ENCODE results near the gene ADGRG6. TPM values are rescaled to one million over a fixed set of nuclear protein-coding genes. Genes with fewer than 3 reads are reported as not detected.

Gene ADGRG6
- total and polyA plus RNA-seq, 2 experiments from 2014 or later = 0.38 to 1.5 TPM

GRCh38 chr6:142258757-142259156 is 43.0 kb upstream of the ADGRG6 start:
- Histone ChIP-seq H3K27ac (no peak overlapping the region), H3K4me2 (ENCODE audit: unreplicated experiment) (no peak overlapping the region), H3K27me3 (replicated peaks; ENCODE audit: insufficient read depth) (no peaks in the 10 kb centered on the region), H3K9me2 (ENCODE audit: insufficient read depth) (no peaks in the 10 kb centered on the region), H4K20me1 (ENCODE audit: insufficient read depth) (no peaks in the 10 kb centered on the region), H3K36me3 (ENCODE audit: low read depth) (no peaks in the 10 kb centered on the region), H3K4me1 (ENCODE audit: insufficient read depth) (no peaks in the 10 kb centered on the region), H3K4me3 (no peak overlapping the region), H3K9ac (no peak overlapping the region), H3F3A (ENCODE audit: insufficient read depth) (no peaks in the 10 kb centered on the region), H3K79me2 (ENCODE audit: insufficient read depth) (no peaks in the 10 kb centered on the region), H2AFZ (no peak overlapping the region), H3K9me3 (ENCODE audit: low read depth) (no peaks in the 10 kb centered on the region)
- WGBS, 2 experiments (ENCODE audit: low coverage in 1 of 2, low lambda C conversion rate in 2 of 2, missing lambda C conversion rate in 2 of 2) = 73 to 80% methylated on average over 8 of the region's 8 CpGs
- no peak for DNase-seq
- TF ChIP-seq EZH2phosphoT487 (IDR thresholded peaks at IDR 0.05; ENCODE audit: insufficient read depth, low read depth) (no peak), EZH2 (IDR thresholded peaks at IDR 0.05; ENCODE audit: insufficient read depth, poor library complexity, severe bottlenecking) (no peak)
- in situ Hi-C loops (cut with MboI) = no loop called here

- 67 to 71% methylated on average over 3 of the region's 3 CpGs for WGBS, 2 experiments (ENCODE audit: low coverage in 1 of 2, low lambda C conversion rate in 2 of 2, missing lambda C conversion rate in 2 of 2)
These were observed 41.1 kb upstream of the ADGRG6 start for GRCh38 chr6:142260748-142261147.

GRCh38 chr6:142262231-142262630 is 39.6 kb upstream of the ADGRG6 start:
- in situ Hi-C loops (cut with MboI) = no loop called here
- Histone ChIP-seq H3K27ac (no peak overlapping the region), H3K36me3 (ENCODE audit: low read depth) (no peaks in the 10 kb centered on the region), H3K27me3 (replicated peaks; ENCODE audit: insufficient read depth) (no peaks in the 10 kb centered on the region), H3F3A (ENCODE audit: insufficient read depth) (no peaks in the 10 kb centered on the region), H3K4me1 (ENCODE audit: insufficient read depth) (no peaks in the 10 kb centered on the region), H4K20me1 (ENCODE audit: insufficient read depth) (no peaks in the 10 kb centered on the region), H3K9me2 (ENCODE audit: insufficient read depth) (no peaks in the 10 kb centered on the region), H3K4me3 (no peak overlapping the region), H2AFZ (no peak overlapping the region), H3K4me2 (ENCODE audit: unreplicated experiment) (no peak overlapping the region), H3K9ac (no peak overlapping the region), H3K9me3 (ENCODE audit: low read depth) (no peaks in the 10 kb centered on the region), H3K79me2 (ENCODE audit: insufficient read depth) (no peaks in the 10 kb centered on the region)
- TF ChIP-seq EZH2 (IDR thresholded peaks at IDR 0.05; ENCODE audit: insufficient read depth, poor library complexity, severe bottlenecking) (no peak), EZH2phosphoT487 (IDR thresholded peaks at IDR 0.05; ENCODE audit: insufficient read depth, low read depth) (no peak)
- no peak for DNase-seq

More at GRCh38 chr6:142260748-142261147, 41.1 kb upstream of the ADGRG6 start:
- Histone ChIP-seq H3K4me3 (no peak overlapping the region), H3K9me2 (ENCODE audit: insufficient read depth) (no peaks in the 10 kb centered on the region), H3K4me1 (ENCODE audit: insufficient read depth) (no peaks in the 10 kb centered on the region), H3K27me3 (replicated peaks; ENCODE audit: insufficient read depth) (no peaks in the 10 kb centered on the region), H3K9me3 (ENCODE audit: low read depth) (no peaks in the 10 kb centered on the region), H3F3A (ENCODE audit: insufficient read depth) (no peaks in the 10 kb centered on the region), H2AFZ (no peak overlapping the region), H3K4me2 (ENCODE audit: unreplicated experiment) (no peak overlapping the region), H3K79me2 (ENCODE audit: insufficient read depth) (no peaks in the 10 kb centered on the region), H3K27ac (no peak overlapping the region), H3K36me3 (ENCODE audit: low read depth) (no peaks in the 10 kb centered on the region), H4K20me1 (ENCODE audit: insufficient read depth) (no peaks in the 10 kb centered on the region), H3K9ac (no peak overlapping the region)
- no peak for DNase-seq
- in situ Hi-C loops (cut with MboI) = no loop called here
- TF ChIP-seq EZH2phosphoT487 (IDR thresholded peaks at IDR 0.05; ENCODE audit: insufficient read depth, low read depth) (no peak), EZH2 (IDR thresholded peaks at IDR 0.05; ENCODE audit: insufficient read depth, poor library complexity, severe bottlenecking) (no peak)

GRCh38 chr6:142265476-142265875 is 36.3 kb upstream of the ADGRG6 start:
- Histone ChIP-seq H3K36me3 (ENCODE audit: low read depth) (no peaks in the 10 kb centered on the region), H3K4me1 (ENCODE audit: insufficient read depth) (no peaks in the 10 kb centered on the region), H2AFZ (no peak overlapping the region), H3K9me3 (ENCODE audit: low read depth) (no peaks in the 10 kb centered on the region), H3K9me2 (ENCODE audit: insufficient read depth) (no peaks in the 10 kb centered on the region), H3K4me3 (no peak overlapping the region), H3K9ac (no peak overlapping the region), H3F3A (ENCODE audit: insufficient read depth) (no peaks in the 10 kb centered on the region), H4K20me1 (ENCODE audit: insufficient read depth) (no peaks in the 10 kb centered on the region), H3K79me2 (ENCODE audit: insufficient read depth) (no peaks in the 10 kb centered on the region), H3K27ac (no peak overlapping the region), H3K4me2 (ENCODE audit: unreplicated experiment) (no peak overlapping the region), H3K27me3 (replicated peaks; ENCODE audit: insufficient read depth) (no peaks in the 10 kb centered on the region)
- no peak for DNase-seq
- no peak for TF ChIP-seq EZH2phosphoT487 (IDR thresholded peaks at IDR 0.05; ENCODE audit: insufficient read depth, low read depth)
- TF ChIP-seq EZH2 (IDR thresholded peaks at IDR 0.05; ENCODE audit: insufficient read depth, poor library complexity, severe bottlenecking) = no peak
- WGBS, 2 experiments (ENCODE audit: low coverage in 1 of 2, low lambda C conversion rate in 2 of 2, missing lambda C conversion rate in 2 of 2) = 92 to 97% methylated on average over 1 of the region's 1 CpG
- in situ Hi-C loops (cut with MboI) = no loop called here

- Histone ChIP-seq H3K27ac (no peak overlapping the region), H3K4me1 (ENCODE audit: insufficient read depth) (no peaks in the 10 kb centered on the region), H3K36me3 (ENCODE audit: low read depth) (no peaks in the 10 kb centered on the region), H3K27me3 (replicated peaks; ENCODE audit: insufficient read depth) (no peaks in the 10 kb centered on the region), H3K4me3 (no peak overlapping the region), H2AFZ (no peak overlapping the region), H3F3A (ENCODE audit: insufficient read depth) (no peaks in the 10 kb centered on the region), H4K20me1 (ENCODE audit: insufficient read depth) (no peaks in the 10 kb centered on the region), H3K9ac (no peak overlapping the region), H3K9me3 (ENCODE audit: low read depth) (no peaks in the 10 kb centered on the region), H3K9me2 (ENCODE audit: insufficient read depth) (no peaks in the 10 kb centered on the region), H3K4me2 (ENCODE audit: unreplicated experiment) (no peak overlapping the region), H3K79me2 (ENCODE audit: insufficient read depth) (no peaks in the 10 kb centered on the region)
- no peak for DNase-seq
- in situ Hi-C loops (cut with MboI) = no loop called here
- WGBS, 2 experiments (ENCODE audit: low coverage in 1 of 2, low lambda C conversion rate in 2 of 2, missing lambda C conversion rate in 2 of 2) = 57 to 72% methylated on average over 4 of the region's 4 CpGs
- TF ChIP-seq EZH2 (IDR thresholded peaks at IDR 0.05; ENCODE audit: insufficient read depth, poor library complexity, severe bottlenecking) (no peak), EZH2phosphoT487 (IDR thresholded peaks at IDR 0.05; ENCODE audit: insufficient read depth, low read depth) (no peak)
These were observed 35.7 kb upstream of the ADGRG6 start for GRCh38 chr6:142266060-142266459.
